Stimulated activated CD4-positive, alpha-beta T cell treated with anti-CD3 and anti-CD28 coated beads, Interleukin-2, amount 100 ng/mL, for 24 hours (primary cell): Measurements from ENCODE around the gene ZFAND3.
A peak's percentile ranks its signal among the peaks of the same experiment; 100 is the strongest.

Experiments
- DNase-seq, 2 donors: peaks; one replicate each; pipeline ENCODE4 v3.0.0-alpha.2; 2020

ZFAND3 gene

GRCh38 chr6:37819177-37819801 is at the start of gene ZFAND3:
Gene ZFAND3 (plus strand): TSS chr6:37819727. CDS start chr6:37819946, 219 bp downstream.
- DNase-seq = peak; percentile 92 to 93

GRCh38 chr6:37774028-37774680 is 45.4 kb upstream of the ZFAND3 start:
- DNase-seq = no peak

GRCh38 chr6:37776566-37776965 is 43.0 kb upstream of the ZFAND3 start:
- no peak for DNase-seq

GRCh38 chr6:37777272-37777834 is 42.2 kb upstream of the ZFAND3 start:
- DNase-seq = no peak

- DNase-seq = no peak
Observed at GRCh38 chr6:37779111-37779800, 40.3 kb upstream of the ZFAND3 start.

- DNase-seq = no peak
Observed at GRCh38 chr6:37779902-37780628, 39.5 kb upstream of the ZFAND3 start.

GRCh38 chr6:37781788-37782187 is 37.7 kb upstream of the ZFAND3 start:
- no peak for DNase-seq

GRCh38 chr6:37783025-37783855 is 36.3 kb upstream of the ZFAND3 start:
- DNase-seq = peak in 1 of 2 donors; percentile 30

- peak; percentile 23 to 45 for DNase-seq
Observed at GRCh38 chr6:37783856-37784584, 35.5 kb upstream of the ZFAND3 start.

GRCh38 chr6:37784585-37784967 is 35.0 kb upstream of the ZFAND3 start:
- DNase-seq = no peak

GRCh38 chr6:37785002-37785662 is 34.4 kb upstream of the ZFAND3 start:
- no peak for DNase-seq

- DNase-seq = no peak
Observed at GRCh38 chr6:37785663-37786270, 33.8 kb upstream of the ZFAND3 start.

GRCh38 chr6:37787216-37787615 is 32.3 kb upstream of the ZFAND3 start:
- DNase-seq = no peak

GRCh38 chr6:37788259-37788658 is 31.3 kb upstream of the ZFAND3 start:
- DNase-seq = no peak

GRCh38 chr6:37791156-37791919 is 28.2 kb upstream of the ZFAND3 start:
- peak; percentile 88 to 89 for DNase-seq

GRCh38 chr6:37792457-37793033 is 27.0 kb upstream of the ZFAND3 start:
- no peak for DNase-seq

- no peak for DNase-seq
Observed at GRCh38 chr6:37793067-37793466, 26.5 kb upstream of the ZFAND3 start.

- DNase-seq = no peak
Observed at GRCh38 chr6:37794825-37795224, 24.7 kb upstream of the ZFAND3 start.
